Endometrium (tissue), 2 donors: ENCODE data around the gene RIN1.
"Not testable (repeated sequence)": the region's sequence is repeated elsewhere in the genome, so short reads cannot be mapped to it uniquely, and the experiment has no call there.

Experiments used
- FAIRE-seq: peaks from 2 replicates; lab custom pipeline; 2012; peaks lifted over from hg19 to GRCh38; lab: Jason Lieb, UNC
- donor health status: control.
- donor health status: control.

Gene RIN1

GRCh38 chr11:66318600-66318970 lies 17.6 kb downstream of the RIN1 start:
- no peak for FAIRE-seq

- no peak for FAIRE-seq
Measured at GRCh38 chr11:66317723-66318599, 18.3 kb downstream of the RIN1 start.

- FAIRE-seq, result no peak
Measured at GRCh38 chr11:66317322-66317722, 18.9 kb downstream of the RIN1 start.

GRCh38 chr11:66316849-66317251 lies 19.4 kb downstream of the RIN1 start, which contains the start of gene CD248:
CD248 (minus strand) TSS chr11:66317044; CDS start chr11:66317027, 17 bp downstream.
- no peak for FAIRE-seq

GRCh38 chr11:66315921-66316811 lies 20.1 kb downstream of the RIN1 start:
- no peak for FAIRE-seq

GRCh38 chr11:66315498-66315885 lies 20.7 kb downstream of the RIN1 start:
- no peak for FAIRE-seq

GRCh38 chr11:66314561-66315497 lies 21.4 kb downstream of the RIN1 start:
- no peak for FAIRE-seq

GRCh38 chr11:66314186-66314501 lies 22.1 kb downstream of the RIN1 start:
- no peak for FAIRE-seq

GRCh38 chr11:66313321-66314185 lies 22.7 kb downstream of the RIN1 start:
- FAIRE-seq, result no peak

- peak; percentile 58 for FAIRE-seq
Measured at GRCh38 chr11:66312549-66313320, 23.5 kb downstream of the RIN1 start.

GRCh38 chr11:66311965-66312548 lies 24.2 kb downstream of the RIN1 start:
- FAIRE-seq, result no peak

- FAIRE-seq, result peak; percentile 74
Measured at GRCh38 chr11:66311470-66311964, 24.7 kb downstream of the RIN1 start.

- not testable (repeated sequence) for FAIRE-seq
Measured at GRCh38 chr11:66310803-66311440, 25.3 kb downstream of the RIN1 start.

- no peak for FAIRE-seq
Measured at GRCh38 chr11:66310324-66310723, 25.9 kb downstream of the RIN1 start.

- no peak for FAIRE-seq
Measured at GRCh38 chr11:66309475-66309874, 26.8 kb downstream of the RIN1 start.

GRCh38 chr11:66302656-66303055 lies 33.6 kb downstream of the RIN1 start:
- FAIRE-seq, result no peak

- no peak for FAIRE-seq
Measured at GRCh38 chr11:66299186-66299585, 37.0 kb downstream of the RIN1 start.

- no peak for FAIRE-seq
Measured at GRCh38 chr11:66297610-66298009, 38.6 kb downstream of the RIN1 start.
